GM19467 (cell line): ENCODE data around the gene ATP6AP1.
"Not testable (repeated sequence)": the region's sequence is repeated elsewhere in the genome, so short reads cannot be mapped to it uniquely, and the experiment has no call there.

Experiments
- ATAC-seq: cut with Tn5 transposase; IDR thresholded peaks from one replicate; pipeline ENCODE4 v1.9.1; 2021; ENCODE audit warnings: mild to moderate bottlenecking, moderate library complexity; ENCODE audit not compliant: unreplicated experiment

Gene ATP6AP1

DNA sequence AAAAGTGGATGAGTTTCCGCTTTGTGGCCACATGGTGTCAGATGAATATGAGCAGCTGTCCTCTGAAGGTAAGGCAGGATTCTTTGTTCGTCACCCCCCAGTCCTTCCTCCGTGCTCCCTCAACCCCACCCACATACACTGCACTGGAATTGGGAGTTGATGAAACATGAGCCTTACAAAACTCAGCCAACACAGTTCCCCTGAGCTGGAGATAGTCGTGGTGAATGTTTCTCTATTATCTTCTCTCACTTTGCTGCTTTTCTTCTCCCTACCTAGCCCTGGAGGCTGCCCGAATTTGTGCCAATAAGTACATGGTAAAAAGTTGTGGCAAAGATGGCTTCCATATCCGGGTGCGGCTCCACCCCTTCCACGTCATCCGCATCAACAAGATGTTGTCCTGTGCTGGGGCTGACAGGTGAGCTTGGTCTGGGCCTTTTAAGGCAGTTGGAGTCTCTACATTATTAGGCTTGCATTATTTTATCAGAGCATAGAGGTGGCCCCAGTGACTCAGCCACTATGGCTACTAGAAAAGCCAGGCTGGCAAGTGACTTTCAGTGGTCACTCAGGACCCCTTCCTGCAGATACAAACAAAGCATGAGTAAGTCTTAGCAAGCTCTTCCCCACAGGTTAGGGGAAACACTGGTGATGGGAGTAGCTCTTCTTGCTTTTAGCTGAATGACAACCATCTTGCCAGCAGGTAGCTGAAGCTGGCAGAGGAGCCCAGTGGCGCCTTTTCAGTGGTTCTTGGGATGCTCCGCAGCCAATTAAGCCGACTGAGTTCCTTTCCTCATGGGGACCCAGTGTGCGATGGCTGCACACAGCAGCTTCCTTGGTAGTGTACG lies 28.7 kb upstream of the ATP6AP1 start:
- no peak for ATAC-seq

DNA sequence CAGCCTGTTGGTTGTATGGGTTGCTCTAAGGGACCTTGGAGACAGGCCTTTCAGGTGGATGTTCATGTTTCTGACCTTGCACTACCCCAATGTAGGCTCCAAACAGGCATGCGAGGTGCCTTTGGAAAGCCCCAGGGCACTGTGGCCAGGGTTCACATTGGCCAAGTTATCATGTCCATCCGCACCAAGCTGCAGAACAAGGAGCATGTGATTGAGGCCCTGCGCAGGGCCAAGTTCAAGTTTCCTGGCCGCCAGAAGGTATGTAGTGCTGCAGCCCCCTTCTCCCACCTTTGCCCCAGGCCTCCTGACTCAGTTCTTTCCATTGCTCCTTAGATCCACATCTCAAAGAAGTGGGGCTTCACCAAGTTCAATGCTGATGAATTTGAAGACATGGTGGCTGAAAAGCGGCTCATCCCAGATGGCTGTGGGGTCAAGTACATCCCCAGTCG lies 28.1 kb upstream of the ATP6AP1 start:
- not testable (repeated sequence) for ATAC-seq

DNA sequence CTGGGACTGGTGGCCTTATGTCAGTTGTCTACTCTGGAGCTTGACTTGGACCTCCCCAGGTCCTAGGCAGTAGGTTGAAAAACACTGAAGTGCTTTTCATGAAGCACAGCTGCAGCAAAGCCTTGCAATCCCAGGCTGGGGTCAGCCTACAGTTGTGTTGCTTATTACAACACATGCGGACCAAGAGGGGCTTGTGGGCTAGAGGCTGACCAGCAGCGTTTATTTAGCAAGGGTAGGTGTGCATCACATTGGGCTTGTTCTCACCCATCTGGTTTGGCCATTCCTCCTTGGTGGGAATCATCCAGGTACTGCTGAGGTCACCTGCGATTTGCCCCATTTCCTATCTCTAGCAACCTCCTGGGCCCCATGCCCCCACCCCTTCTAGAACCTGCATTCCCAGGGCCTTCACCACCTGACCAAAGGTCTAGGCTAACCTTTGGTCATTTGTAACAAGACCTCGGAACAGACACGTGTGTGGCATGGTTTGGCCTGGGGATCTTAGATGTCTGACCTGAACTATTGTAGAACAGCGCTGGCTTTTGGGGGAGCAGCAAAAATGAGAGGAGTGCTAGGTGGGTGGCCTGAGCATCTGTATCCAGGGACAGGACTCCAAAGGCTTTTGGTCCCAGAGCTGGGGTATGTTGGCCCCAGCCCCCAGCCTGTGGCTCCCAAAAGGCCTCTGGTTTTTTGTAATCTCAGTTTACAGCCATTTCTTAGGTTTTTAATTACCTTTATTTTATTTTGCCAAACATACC lies 27.3 kb upstream of the ATP6AP1 start:
- ATAC-seq, result no peak

DNA sequence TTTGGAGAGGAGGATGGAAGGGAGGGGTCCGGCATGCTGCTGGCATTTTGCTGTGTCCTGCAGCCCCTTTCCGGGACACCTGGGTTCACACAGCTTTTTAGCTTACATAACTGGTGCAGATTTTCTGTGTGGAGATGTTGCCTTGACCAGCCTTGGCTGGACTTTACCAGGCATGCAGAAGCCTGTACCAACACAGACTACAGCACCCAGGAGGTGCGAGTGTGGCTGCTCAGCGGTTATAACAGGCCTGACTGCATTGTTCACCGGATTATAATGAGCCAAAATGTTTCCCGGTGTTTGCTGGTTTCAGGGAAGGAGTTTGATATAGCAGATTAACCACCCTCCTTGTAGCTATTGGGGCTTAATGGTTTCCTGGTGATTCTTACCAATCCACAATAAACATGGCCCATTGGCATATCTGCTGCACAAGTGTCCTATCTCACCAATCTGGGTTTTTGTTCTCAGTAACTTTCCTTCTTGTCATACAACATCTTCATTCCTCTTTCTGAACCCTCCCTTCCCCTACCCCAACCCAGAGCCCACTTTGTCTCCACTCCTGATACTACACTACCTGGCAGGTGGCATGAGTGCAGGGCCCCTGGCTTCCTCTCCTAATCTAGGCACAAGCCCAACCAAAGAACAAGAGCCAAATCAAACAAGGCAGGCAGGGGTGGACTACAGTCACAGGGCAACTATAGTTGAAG lies 26.4 kb upstream of the ATP6AP1 start:
- ATAC-seq, result no peak

DNA sequence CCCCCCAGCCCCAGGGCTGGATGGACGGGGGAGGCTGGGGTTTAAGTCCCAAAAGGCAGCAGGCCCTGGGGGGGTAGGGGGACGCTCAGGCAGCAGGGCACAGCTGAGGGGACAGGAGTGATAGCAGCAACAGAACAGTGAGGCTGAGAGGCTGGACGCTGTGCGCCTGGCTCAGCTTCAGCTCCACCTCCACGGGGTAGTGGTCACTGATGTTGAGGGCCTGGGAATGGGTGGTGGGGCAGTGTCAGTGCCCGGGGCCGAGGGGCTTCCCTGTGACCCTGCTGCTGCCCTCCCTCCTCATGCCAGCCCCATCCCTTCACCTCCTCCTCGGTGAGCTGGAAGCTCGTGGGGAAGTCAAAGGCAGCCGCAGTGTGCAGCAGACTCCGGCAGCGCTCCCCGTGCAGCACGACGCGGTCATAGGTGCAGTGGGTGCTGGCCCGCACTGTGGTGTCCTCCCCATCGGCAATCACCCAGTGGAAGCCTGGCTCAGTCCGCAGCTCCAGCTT lies 25.8 kb upstream of the ATP6AP1 start:
- ATAC-seq, result no peak

DNA sequence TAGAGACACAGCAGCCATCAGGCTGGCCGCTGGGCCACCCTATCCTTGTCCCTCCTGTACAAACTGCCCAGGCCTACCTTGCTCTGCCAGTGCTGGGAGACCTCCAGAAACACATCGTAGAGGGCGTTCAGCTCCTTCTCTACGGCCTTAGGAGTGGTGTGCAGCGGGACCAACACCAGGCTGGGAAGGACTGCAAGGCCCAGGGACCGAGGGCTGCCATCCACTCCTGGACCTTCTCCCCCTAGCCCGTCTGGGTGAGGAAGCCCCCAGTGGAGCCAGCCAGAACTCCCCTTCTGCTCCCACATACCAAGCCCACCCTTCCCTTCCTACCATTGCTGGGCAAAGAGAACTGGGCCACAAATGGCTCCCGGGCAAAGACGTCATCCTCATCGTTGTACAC lies 25.3 kb upstream of the ATP6AP1 start:
- no peak for ATAC-seq

DNA sequence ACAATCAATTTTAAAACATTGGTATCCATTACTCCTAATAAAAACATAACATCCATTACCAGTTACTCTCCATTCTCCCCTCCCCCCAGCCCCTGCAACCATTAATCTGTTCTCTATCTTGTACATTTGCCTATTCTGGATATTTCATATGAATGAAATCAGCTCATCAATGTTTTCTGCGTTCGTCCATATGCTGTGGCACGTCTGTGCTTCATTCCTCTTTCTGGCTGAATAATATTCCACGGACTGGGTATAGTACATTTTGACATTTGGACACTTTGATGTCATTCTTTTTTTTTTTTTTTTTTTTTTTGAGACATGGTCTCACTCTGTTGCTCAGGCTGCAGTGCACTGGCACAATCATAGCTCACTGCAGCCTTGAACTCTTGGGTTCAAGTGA lies 24.6 kb upstream of the ATP6AP1 start:
- no peak for ATAC-seq

DNA sequence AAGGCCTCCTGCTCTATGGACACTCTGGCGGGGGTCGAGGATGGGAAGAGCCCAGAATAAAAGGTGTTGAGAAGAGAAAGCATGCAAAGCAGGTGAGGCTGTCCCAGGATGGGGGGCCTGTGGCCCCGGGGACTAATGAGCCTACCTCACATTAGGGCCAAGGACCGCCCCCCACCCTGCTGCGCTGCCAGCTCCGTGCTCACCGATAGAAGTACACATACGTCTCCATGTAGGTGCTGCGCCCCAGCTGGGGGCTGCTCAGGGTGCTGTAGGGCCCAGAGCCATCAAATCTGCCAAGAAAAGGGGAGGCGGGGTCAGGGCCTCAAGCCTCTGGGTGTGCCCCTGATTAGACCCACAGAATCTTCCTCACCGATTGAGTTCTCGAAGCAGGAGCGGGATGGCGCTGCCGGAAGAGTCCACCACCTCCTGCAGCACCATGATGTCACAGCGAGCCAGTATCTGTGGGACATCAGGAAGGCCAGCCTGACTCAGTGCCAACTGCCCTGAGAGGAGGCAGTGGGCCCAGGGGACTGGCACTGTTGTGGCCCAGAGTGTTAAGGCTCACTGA lies 23.8 kb upstream of the ATP6AP1 start:
- no peak for ATAC-seq

DNA sequence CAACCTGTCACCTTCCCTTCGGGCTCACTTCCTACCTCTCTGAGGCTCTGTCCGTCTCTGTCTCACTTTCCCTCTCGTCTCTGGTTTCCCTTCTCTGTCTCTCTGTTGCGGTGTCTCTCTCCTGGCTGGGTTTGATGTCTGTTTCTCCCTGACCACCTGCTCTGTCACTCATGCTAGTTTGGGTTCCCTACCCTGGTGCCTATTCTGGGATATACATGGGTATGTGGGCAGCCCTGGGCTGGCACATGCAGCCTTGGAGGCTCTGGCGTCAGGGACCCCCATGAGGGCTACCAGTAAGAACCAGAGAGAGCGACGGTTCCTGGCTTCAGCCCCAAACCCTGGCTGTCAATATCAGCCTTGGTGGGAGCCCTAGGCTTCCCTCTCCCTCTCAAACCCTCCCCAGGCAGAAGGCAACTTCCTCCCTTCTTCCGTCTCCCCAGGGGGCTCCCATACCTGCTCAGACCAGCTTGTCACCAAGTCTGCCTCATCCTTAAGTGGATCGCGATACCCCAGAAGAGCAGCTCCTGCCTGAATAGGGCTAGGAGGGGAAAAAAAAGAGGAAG lies 19.7 kb upstream of the ATP6AP1 start:
- ATAC-seq, result no peak

DNA sequence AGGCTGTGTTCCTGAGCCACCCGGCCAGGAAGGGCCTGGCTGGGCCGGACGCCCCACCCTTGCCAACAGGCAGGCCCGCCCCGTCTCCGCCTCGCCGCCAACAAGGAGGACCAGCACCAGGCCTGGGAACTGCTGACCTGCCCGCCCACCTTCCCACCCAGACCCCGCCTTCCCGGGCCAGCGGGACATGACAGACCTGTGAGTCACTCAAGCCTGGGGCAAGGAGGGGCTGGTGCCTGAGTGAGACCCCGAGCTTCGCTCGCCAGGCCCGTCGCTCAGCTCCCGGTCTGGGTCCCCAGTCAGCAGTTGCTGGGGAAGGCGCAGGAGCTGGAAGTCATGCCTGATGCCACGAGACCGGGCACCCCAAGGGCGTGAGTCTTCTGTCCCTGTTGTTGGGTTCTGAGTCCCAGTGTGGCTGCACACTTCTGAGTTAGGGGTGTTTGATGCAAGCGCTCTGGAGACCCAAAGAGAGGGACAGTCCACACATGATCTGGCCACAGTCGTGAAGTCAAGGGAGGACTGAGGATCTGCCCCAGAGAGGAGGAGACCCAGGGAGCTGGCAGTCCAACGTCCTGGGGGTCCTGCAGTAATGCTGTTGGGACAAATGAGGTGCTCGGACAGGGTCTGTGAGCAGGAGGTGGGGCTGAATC lies 19.1 kb upstream of the ATP6AP1 start, which contains the start of gene DNASE1L1:
Gene DNASE1L1 (minus strand): TSS at position 33 of the 650 bp plus-strand sequence. CDS start 3,686 bp downstream, outside the sequence.
- ATAC-seq, result no peak

DNA sequence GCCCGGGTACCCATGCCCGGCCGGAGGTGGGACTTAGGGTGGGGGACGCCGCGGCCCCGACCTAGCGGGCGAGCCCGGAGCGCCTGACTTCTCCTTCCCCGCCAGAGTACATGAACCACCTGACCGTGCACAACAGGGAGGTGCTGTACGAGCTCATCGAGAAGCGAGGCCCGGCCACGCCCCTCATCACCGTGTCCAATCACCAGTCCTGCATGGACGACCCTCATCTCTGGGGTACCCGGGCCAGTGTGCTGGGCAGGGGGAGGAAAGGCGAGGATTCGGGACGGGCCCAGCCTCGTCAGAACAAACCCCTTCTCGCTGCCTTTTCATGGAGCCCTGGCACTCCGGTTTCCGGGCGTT lies 16.5 kb upstream of the ATP6AP1 start:
- ATAC-seq, result no peak

DNA sequence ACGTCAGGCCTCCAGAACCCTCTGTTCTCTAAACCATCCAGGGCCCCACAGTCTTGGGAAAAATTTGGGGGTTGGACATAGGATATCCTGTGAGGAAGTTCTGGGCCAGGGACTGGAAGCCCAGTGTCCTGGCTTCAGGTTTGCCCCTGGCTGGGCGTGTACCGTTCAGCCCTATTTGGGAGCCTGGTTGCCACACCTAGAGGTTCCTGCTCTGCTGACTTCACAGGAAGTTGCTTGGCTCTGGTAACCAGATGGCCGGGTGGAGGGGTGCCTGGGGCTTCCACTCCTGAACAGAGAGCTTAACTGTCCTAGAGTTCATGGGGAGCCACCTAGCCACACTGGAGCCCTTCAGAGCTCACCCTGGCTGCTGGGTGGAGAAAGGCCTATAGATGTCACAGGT lies 16.0 kb upstream of the ATP6AP1 start:
- no peak for ATAC-seq

DNA sequence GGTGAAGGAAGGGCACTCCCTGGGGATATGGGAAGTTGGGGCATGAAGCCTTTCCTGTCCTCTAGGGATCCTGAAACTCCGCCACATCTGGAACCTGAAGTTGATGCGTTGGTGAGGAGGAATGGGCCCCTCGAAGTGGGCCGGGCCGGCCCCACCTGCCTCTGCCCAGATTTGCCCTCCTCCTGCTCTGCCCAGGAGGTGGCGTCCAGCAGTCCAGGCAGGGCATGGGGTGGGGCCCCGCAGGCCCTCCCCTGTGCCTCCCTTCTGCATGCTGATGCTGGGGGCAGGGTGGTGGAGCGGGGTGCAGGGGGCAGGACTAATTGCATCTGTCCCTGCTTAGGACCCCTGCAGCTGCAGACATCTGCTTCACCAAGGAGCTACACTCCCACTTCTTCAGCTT lies 15.3 kb upstream of the ATP6AP1 start:
- no peak for ATAC-seq

DNA sequence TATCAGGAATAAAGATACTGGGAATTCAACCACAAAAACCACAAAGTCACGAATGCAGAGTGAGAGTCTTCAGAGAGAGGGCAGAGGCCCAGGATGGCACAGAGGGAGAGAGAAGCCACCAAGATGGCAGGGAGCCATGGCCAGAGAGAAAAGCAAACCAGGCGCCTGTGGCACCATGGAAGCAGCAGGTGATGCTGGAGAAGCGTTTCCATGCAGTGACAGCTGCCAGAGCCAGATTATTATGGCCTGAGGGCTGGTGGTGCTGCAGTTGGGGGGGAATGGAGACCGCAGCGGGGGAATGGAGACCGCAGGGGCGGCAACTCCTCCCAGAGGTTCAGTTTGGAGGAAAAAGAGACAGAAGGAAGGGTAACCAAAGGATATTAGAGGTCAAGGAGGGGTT lies 11.3 kb upstream of the ATP6AP1 start:
- ATAC-seq, result no peak

DNA sequence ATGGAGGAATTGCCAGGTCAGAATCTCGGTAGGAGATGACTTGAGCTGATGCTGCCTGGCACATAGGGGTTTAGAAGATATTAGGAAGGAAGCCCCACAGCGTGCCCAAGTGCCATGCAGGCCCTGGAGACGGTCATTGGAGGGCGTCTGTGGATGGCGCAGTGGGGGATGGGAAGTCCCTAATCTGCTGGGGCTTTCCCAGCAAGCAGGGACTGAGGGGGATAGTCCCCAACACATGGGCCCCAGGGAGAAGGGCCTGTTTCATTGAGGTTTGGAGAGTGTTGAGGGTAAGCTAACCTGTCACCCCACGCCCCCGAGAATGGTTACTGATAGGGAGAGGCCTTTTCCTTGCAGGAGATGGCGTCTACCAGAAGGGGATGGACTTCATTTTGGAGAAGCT lies 9.3 kb upstream of the ATP6AP1 start:
- no peak for ATAC-seq

DNA sequence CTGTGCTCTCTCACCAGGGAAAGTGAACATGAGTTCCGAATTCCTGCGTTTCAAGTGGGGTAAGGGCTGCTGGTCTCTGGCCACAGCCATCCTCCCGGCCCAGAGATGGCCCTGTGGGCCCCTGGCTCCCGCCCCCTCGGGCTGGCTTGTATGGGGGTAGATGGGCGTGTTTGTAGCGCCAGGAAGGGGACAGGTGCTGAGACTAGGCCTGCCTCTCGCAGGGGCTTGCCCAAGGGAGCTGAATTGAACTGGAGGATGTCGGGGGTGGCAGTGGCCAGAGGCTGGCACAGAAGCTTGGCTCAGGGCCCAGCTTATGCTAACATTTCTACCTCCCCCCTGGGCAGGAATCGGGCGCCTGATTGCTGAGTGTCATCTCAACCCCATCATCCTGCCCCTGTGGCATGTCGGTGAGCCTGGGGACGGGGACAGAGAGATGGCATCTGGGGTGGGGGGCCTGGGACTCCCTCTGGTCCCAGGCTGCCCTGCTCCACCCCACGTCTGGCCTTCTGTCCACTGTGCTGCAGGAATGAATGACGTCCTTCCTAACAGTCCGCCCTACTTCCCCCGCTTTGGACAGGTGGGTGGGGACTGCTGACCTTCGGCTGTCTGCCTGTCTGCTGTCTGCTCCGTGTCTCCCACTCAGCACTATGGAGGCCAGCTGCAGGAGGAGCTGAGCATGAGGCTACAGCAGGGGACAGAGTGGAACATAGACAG lies 8.6 kb upstream of the ATP6AP1 start:
- no peak for ATAC-seq

DNA sequence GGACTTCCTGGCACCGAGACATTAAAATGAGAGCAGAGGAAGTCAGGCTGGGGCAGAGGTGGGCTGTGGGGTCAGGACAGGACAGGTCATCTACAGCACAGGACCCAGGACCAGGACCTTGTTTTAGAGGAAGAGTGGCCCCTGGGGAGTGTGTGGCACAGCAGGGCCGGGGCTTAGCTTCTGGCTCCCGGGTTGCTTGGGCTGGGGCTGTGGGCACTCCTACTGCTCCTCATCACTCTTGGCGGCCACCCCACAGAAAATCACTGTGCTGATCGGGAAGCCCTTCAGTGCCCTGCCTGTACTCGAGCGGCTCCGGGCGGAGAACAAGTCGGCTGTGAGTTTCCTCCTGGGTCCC lies 8.1 kb upstream of the ATP6AP1 start:
- ATAC-seq, result no peak

DNA sequence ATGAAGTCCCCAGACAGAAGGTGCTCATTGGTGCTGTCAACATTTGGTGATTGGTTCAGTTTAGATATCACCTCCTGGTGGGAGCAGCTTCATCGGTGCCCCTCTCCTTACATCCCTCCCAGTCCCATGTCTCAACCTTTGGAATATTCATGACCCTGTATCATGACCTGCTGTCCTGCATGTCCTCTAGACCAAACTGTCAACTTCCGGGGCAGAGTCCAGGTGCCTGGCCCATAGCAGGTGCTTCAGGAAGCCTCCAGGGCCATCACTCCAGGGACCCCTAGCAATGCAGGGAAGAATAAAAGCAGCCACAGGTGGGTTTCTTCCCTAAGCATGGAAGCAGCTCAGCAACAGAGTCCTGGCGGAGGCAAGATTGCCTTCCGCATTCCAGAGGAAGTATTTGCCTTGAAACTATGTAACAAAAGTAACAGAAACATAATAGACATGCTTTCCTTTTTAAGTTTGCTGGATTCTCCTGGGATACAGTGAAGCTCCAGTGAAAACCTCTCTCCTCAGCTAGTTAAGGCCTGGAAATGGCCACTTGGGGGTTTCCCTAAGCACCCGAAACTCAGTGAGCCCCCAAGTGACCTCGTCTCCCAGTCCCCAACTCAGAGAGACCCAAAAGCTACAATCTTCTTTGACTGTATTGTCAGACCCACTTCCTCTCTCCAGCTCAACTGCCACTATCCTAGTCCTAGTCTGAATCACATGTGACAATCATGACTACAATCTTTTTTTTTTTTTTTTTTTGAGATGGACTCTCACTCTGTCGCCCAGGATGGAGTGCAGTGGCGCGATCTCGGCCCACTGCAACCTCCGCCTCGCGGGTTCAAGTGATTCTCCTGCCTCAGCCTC lies 1.3 kb upstream of the ATP6AP1 start:
- ATAC-seq, result no peak

DNA sequence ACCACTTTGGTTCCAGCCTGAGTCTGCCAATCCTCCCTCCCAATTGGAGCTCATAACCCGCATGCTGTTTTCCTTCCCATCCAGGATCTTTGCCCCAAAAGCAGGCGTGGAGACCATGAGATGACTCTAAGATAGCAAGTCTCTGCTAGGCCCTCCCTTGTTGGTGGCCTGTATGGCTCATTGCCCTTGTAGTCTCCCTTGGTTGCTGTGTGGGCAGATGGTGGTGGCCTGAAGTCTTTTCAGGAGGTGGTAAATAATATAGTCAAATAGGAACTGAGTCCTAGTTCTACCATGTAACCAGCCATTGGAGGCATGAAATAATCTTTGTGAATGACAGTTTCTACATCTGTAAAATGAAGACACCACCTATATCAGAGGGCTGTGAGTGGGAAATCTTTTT lies 1.2 kb downstream of the ATP6AP1 start:
- no peak for ATAC-seq
